WTC11 (cell line): Measurements from ENCODE around the gene PPP1CB. TPM values are rescaled to one million over a fixed set of nuclear protein-coding genes. Genes with fewer than 3 reads are reported as not detected.

ENCODE experiments used
- ATAC-seq: fragments of 200-7000 bp; cut with Tn5 transposase; 2 replicates; pipeline ENCODE4 v1.10.0; 2021; ENCODE audit warnings: mild to moderate bottlenecking, moderate library complexity
- CTCF ChIA-PET: fragments of 300-600 bp; sonication (Branson Sonifier 250); formaldehyde crosslinking; loops from one replicate; lab custom pipeline; 2021; ENCODE audit warnings: antibody characterized with exemption; lab: Charles Lee
- POLR2A ChIA-PET: fragments of 350-600 bp; sonication (Branson Sonifier 250); formaldehyde crosslinking; loops from one replicate; lab custom pipeline; 2021; ENCODE audit warnings: antibody characterized with exemption; lab: Charles Lee
- DNase-seq: peaks from one replicate; pipeline ENCODE4 v3.0.0; 2021; ENCODE audit warnings: low spot score
- H3K27ac Mint-ChIP-seq: 2 replicates; pipeline ENCODE4 v1.8.0; 2021; ENCODE audit warnings: mixed read lengths
- H3K27me3 Mint-ChIP-seq: 2 replicates; pipeline ENCODE4 v1.8.0; 2021; ENCODE audit warnings: low read depth, mild to moderate bottlenecking, moderate library complexity, mixed read lengths
- H3K36me3 Mint-ChIP-seq: 2 replicates; pipeline ENCODE4 v1.8.0; 2021; ENCODE audit warnings: mixed read lengths
- H3K4me1 Mint-ChIP-seq: 2 replicates; pipeline ENCODE4 v1.8.0; 2022; ENCODE audit warnings: mixed read lengths
- H3K4me3 Mint-ChIP-seq: 2 replicates; pipeline ENCODE4 v1.8.0; 2021; ENCODE audit warnings: mild to moderate bottlenecking, moderate library complexity, mixed read lengths
- H3K9me3 Mint-ChIP-seq: 2 replicates; pipeline ENCODE4 v1.8.0; 2021; ENCODE audit warnings: mixed read lengths
- CBFB ChIP-seq: sonication (generic); formaldehyde crosslinking; IDR thresholded peaks from 2 replicates; pipeline ENCODE4 v1.8.1; 2022; ENCODE audit warnings: mild to moderate bottlenecking, low read depth, missing genetic modification reagents
- ESRRA ChIP-seq: sonication (generic); formaldehyde crosslinking; IDR thresholded peaks from 2 replicates; pipeline ENCODE4 v1.8.1; 2022; ENCODE audit warnings: mild to moderate bottlenecking, missing genetic modification reagents, borderline replicate concordance
- GTF2I ChIP-seq: fragments of 250-450 bp; sonication (Bioruptor Pico); conservative IDR thresholded peaks from 2 replicates; pipeline ENCODE4 v1.4.0; 2021; ENCODE audit warnings: mild to moderate bottlenecking
- HMGA2 ChIP-seq: fragments of 250-450 bp; sonication (Bioruptor Pico); IDR thresholded peaks from 2 replicates; pipeline ENCODE4 v1.4.0; 2021; ENCODE audit warnings: mild to moderate bottlenecking, moderate library complexity
- KAT7 ChIP-seq: sonication (generic); formaldehyde crosslinking; IDR thresholded peaks from 2 replicates; pipeline ENCODE4 v1.8.1; 2023; ENCODE audit warnings: missing genetic modification reagents, mild to moderate bottlenecking, borderline replicate concordance
- MYBL2 ChIP-seq: sonication (generic); formaldehyde crosslinking; IDR thresholded peaks from 2 replicates; pipeline ENCODE4 v1.8.1; 2023; ENCODE audit warnings: mild to moderate bottlenecking, moderate library complexity, missing genetic modification reagents
- SMAD4 ChIP-seq: sonication (generic); formaldehyde crosslinking; IDR thresholded peaks from 2 replicates; pipeline ENCODE4 v1.8.0; 2022; ENCODE audit warnings: mild to moderate bottlenecking, missing genetic modification reagents
- TCF7 ChIP-seq: sonication (generic); formaldehyde crosslinking; IDR thresholded peaks from 2 replicates; pipeline ENCODE4 v1.8.0; 2022; ENCODE audit warnings: mild to moderate bottlenecking, low read depth, missing genetic modification reagents, moderate library complexity
- ZNF121 ChIP-seq: sonication (generic); formaldehyde crosslinking; IDR thresholded peaks from 2 replicates; pipeline ENCODE4 v1.8.0; 2023; ENCODE audit warnings: missing genetic modification reagents
- ZNF138 ChIP-seq: sonication (generic); formaldehyde crosslinking; conservative IDR thresholded peaks from 2 replicates; pipeline ENCODE4 v1.8.1; 2022; ENCODE audit warnings: mild to moderate bottlenecking, moderate library complexity, missing genetic modification reagents
- ZNF219 ChIP-seq: sonication (generic); formaldehyde crosslinking; IDR thresholded peaks from 2 replicates; pipeline ENCODE4 v1.8.0; 2023; ENCODE audit warnings: missing genetic modification reagents, mild to moderate bottlenecking, borderline replicate concordance
- ZNF396 ChIP-seq: fragments of 250-450 bp; sonication (Bioruptor Pico); IDR thresholded peaks from 2 replicates; pipeline ENCODE4 v1.8.0; 2021; ENCODE audit warnings: mild to moderate bottlenecking, moderate library complexity, borderline replicate concordance
- total RNA-seq: library from RNA; stranded (reverse); gene quantifications from 3 replicates; pipeline ENCODE4 v1.2.3, GENCODE V29; 2021
- TF ChIP-seq, protein P1 (sequence below): sonication (generic); formaldehyde crosslinking; IDR thresholded peaks from 2 replicates; pipeline ENCODE4 v1.8.1; 2023; ENCODE audit warnings: mild to moderate bottlenecking, missing genetic modification reagents, moderate library complexity
- TF ChIP-seq, protein P2 (sequence below): fragments of 250-450 bp; sonication (Bioruptor Pico); IDR thresholded peaks from 2 replicates; pipeline ENCODE4 v2.1.2; 2022; ENCODE audit warnings: mild to moderate bottlenecking, moderate library complexity
- TF ChIP-seq, protein P3 (sequence below): fragments of 250-450 bp; sonication (Bioruptor Pico); IDR thresholded peaks from 2 replicates; pipeline ENCODE4 v1.9.0; 2021; ENCODE audit warnings: mild to moderate bottlenecking, borderline replicate concordance
- TF ChIP-seq, protein P4 (sequence below): sonication (generic); formaldehyde crosslinking; conservative IDR thresholded peaks from 2 replicates; pipeline ENCODE4 v1.8.1; 2023; ENCODE audit warnings: mild to moderate bottlenecking, low read depth, missing genetic modification reagents, moderate library complexity
- TF ChIP-seq, protein P5 (sequence below): sonication (generic); formaldehyde crosslinking; IDR thresholded peaks from 2 replicates; pipeline ENCODE4 v1.8.0; 2023; ENCODE audit warnings: missing genetic modification reagents
- TF ChIP-seq, protein P6 (sequence below): sonication (generic); formaldehyde crosslinking; IDR thresholded peaks from 2 replicates; pipeline ENCODE4 v1.8.1; 2023; ENCODE audit warnings: mild to moderate bottlenecking, missing genetic modification reagents

PPP1CB gene
- total RNA-seq, 1 experiment from 2014 or later = 133 TPM

DNA sequence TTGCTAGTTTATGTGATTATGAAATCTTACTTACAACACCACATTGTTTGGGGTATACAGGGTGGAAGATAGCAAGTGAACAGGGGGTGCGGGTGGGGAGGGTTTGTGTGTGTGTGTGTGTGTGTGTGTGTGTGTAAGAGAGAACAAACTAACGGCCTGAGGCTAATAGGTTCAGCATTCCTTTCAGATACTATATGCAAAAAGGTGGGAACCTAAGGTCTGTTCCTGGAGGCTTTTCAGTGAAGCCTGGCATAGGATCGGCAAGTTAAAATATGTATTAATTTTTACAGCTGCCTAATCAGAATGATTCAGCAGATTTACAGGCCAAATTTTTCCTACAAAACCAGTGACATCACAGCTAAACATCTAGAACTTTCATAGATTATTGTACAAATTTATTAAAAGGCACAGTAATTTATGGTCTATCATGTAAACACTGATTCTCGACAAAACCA, 51.4 kb downstream of the PPP1CB start (continued):
- TF ChIP-seq, protein P1, sequence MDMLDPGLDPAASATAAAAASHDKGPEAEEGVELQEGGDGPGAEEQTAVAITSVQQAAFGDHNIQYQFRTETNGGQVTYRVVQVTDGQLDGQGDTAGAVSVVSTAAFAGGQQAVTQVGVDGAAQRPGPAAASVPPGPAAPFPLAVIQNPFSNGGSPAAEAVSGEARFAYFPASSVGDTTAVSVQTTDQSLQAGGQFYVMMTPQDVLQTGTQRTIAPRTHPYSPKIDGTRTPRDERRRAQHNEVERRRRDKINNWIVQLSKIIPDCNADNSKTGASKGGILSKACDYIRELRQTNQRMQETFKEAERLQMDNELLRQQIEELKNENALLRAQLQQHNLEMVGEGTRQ = no peak
- TF ChIP-seq, protein P2, sequence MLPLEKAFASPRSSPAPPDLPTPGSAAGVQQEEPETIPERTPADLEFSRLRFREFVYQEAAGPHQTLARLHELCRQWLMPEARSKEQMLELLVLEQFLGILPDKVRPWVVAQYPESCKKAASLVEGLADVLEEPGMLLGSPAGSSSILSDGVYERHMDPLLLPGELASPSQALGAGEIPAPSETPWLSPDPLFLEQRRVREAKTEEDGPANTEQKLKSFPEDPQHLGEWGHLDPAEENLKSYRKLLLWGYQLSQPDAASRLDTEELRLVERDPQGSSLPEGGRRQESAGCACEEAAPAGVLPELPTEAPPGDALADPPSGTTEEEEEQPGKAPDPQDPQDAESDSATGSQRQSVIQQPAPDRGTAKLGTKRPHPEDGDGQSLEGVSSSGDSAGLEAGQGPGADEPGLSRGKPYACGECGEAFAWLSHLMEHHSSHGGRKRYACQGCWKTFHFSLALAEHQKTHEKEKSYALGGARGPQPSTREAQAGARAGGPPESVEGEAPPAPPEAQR (CRISPR knock-in tag) = no peak
- TF ChIP-seq KAT7 (CRISPR knock-in tag) = no peak
- TF ChIP-seq ZNF396 = no peak
- TF ChIP-seq, protein P3, sequence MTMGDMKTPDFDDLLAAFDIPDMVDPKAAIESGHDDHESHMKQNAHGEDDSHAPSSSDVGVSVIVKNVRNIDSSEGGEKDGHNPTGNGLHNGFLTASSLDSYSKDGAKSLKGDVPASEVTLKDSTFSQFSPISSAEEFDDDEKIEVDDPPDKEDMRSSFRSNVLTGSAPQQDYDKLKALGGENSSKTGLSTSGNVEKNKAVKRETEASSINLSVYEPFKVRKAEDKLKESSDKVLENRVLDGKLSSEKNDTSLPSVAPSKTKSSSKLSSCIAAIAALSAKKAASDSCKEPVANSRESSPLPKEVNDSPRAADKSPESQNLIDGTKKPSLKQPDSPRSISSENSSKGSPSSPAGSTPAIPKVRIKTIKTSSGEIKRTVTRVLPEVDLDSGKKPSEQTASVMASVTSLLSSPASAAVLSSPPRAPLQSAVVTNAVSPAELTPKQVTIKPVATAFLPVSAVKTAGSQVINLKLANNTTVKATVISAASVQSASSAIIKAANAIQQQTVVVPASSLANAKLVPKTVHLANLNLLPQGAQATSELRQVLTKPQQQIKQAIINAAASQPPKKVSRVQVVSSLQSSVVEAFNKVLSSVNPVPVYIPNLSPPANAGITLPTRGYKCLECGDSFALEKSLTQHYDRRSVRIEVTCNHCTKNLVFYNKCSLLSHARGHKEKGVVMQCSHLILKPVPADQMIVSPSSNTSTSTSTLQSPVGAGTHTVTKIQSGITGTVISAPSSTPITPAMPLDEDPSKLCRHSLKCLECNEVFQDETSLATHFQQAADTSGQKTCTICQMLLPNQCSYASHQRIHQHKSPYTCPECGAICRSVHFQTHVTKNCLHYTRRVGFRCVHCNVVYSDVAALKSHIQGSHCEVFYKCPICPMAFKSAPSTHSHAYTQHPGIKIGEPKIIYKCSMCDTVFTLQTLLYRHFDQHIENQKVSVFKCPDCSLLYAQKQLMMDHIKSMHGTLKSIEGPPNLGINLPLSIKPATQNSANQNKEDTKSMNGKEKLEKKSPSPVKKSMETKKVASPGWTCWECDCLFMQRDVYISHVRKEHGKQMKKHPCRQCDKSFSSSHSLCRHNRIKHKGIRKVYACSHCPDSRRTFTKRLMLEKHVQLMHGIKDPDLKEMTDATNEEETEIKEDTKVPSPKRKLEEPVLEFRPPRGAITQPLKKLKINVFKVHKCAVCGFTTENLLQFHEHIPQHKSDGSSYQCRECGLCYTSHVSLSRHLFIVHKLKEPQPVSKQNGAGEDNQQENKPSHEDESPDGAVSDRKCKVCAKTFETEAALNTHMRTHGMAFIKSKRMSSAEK (CRISPR knock-in tag) = no peak
- TF ChIP-seq ZNF138 = no peak
- TF ChIP-seq TCF7 (CRISPR knock-in tag) = no peak

DNA sequence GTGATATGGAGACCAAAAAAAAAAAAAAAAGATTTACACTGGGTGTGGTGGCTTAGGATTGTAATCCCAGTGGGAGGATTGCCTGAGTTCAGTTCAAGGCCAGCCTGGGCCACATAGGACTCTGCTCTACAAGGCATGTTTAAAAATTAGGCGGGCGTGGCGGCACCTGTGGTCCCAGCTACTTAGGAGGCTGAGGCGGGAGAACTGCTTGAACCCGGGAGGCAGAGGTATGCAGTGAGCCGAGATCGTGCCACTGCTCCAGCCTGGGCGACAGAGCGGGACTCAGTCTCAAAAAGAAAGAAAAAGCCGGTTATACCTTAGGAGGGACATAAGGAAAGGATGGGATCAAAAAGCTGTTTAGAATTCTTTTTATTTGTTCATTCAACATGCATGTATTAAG, 58.3 kb downstream of the PPP1CB start:
- H3K27ac Mint-ChIP-seq = no peak overlapping the region
- peaks cover 4% of the 10 kb centered on the region for H3K9me3 Mint-ChIP-seq
- CTCF ChIA-PET = interaction anchor here (1.0 to 1.3 kb wide), 2 partner anchors 11 to 243 kb away, joined by 4 read pairs; no protein-coding TSS in a partner anchor
- no peak for TF ChIP-seq ESRRA
- TF ChIP-seq, all 79 proteins: peak for 0
- peaks cover 2% of the 10 kb centered on the region; the same call in 1 of the 2 replicates for H3K4me1 Mint-ChIP-seq
- peaks cover 45% of the 10 kb centered on the region for H3K27me3 Mint-ChIP-seq
- H3K4me3 Mint-ChIP-seq = peak overlapping the region; percentile 57
- ATAC-seq = no peak
- DNase-seq = no peak
- POLR2A ChIA-PET = interaction anchor here (0.7 kb wide), 1 partner anchor 34 kb away, joined by 4 read pairs; no protein-coding TSS in a partner anchor
- H3K36me3 Mint-ChIP-seq = peaks cover 11% of the 10 kb centered on the region

DNA sequence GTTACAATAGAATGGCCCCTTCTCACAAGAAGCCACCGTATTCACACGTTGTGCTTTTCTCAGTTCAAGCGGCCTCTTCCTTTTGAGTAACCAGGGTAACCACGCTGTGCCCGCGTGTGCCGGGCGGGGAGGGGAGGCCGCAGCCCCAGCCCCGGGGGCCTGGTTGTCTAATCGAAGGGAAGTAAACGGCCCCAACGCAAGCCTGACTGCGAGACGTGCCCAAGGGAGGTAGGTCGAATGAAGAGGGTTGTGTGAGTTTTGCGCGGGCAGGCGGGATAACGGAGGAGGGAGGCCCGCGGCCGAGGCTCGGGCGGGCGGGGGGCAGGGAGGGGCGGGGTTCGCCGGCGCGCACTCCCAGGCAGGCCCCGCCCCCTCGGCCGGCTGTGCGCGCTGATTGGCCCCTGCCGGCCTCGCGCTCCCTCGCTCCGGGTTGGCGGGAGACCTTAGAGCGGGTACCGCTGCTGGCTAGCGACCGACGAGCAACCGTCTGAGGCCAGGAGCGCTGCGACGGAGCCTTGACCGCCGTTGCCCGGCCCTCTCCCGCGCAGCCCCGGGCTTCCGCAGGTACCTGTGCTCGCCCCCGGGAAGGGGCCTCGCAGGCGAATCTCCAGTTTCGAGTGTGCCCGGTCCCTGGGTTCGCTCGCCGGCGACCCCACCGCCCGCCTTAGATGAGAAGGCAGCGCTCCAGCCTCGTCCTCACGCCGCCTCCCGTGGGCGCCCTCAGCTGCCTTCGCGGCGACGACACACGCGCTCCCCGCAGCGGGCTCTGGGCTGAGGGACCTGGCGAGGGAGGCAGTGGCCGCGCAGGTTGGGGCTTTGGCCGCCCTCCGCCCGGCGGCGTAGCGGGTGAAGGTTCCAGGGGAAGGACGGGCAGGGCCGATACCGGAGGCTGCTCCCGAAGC, 59.0 kb downstream of the PPP1CB start, which contains the start of gene SPDYA:
TSS of gene SPDYA (plus strand) at position 451 of the 902 bp plus-strand sequence. CDS start 5,181 bp downstream, outside the sequence.
- Mint-ChIP-seq H3K27ac (no peak within 1 kb of the TSS), H3K36me3 (peaks cover 9% of the 10 kb centered on the region), H3K27me3 (peaks cover 45% of the 10 kb centered on the region), H3K4me3 (peak within 1 kb of the TSS; percentile 57), H3K4me1 (peaks cover 2% of the 10 kb centered on the region; the same call in 1 of the 2 replicates), H3K9me3 (peaks cover 4% of the 10 kb centered on the region)
- DNase-seq (peak; percentile 88), ATAC-seq (peak; percentile 97)
- POLR2A ChIA-PET = interaction anchor here (0.8 kb wide), 1 partner anchor 59 kb away, joined by 3 read pairs; the partner anchor contains the start of gene PPP1CB
- CTCF ChIA-PET = interaction anchor here (0.6 to 1.4 kb wide), 3 partner anchors 59 to 244 kb away, joined by 4 to 11 read pairs (median 10); partner anchors contain the start of gene TRMT61B
- TF ChIP-seq, protein P4, sequence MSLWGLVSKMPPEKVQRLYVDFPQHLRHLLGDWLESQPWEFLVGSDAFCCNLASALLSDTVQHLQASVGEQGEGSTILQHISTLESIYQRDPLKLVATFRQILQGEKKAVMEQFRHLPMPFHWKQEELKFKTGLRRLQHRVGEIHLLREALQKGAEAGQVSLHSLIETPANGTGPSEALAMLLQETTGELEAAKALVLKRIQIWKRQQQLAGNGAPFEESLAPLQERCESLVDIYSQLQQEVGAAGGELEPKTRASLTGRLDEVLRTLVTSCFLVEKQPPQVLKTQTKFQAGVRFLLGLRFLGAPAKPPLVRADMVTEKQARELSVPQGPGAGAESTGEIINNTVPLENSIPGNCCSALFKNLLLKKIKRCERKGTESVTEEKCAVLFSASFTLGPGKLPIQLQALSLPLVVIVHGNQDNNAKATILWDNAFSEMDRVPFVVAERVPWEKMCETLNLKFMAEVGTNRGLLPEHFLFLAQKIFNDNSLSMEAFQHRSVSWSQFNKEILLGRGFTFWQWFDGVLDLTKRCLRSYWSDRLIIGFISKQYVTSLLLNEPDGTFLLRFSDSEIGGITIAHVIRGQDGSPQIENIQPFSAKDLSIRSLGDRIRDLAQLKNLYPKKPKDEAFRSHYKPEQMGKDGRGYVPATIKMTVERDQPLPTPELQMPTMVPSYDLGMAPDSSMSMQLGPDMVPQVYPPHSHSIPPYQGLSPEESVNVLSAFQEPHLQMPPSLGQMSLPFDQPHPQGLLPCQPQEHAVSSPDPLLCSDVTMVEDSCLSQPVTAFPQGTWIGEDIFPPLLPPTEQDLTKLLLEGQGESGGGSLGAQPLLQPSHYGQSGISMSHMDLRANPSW = no peak
- TF ChIP-seq MYBL2 (CRISPR knock-in tag) (peak; percentile 88), ZNF138 (peak; percentile 92), GTF2I (no peak), HMGA2 (no peak), SMAD4 (CRISPR knock-in tag) (peak; percentile 89), CBFB (CRISPR knock-in tag) (no peak), ZNF121 (CRISPR knock-in tag) (peak; percentile 5; the same call in 1 of the 2 replicates), ZNF219 (CRISPR knock-in tag) (peak; percentile 75; the same call in 1 of the 2 replicates)
- TF ChIP-seq, protein P1 = peak; percentile 7; the same call in 1 of the 2 replicates
- TF ChIP-seq, protein P5, sequence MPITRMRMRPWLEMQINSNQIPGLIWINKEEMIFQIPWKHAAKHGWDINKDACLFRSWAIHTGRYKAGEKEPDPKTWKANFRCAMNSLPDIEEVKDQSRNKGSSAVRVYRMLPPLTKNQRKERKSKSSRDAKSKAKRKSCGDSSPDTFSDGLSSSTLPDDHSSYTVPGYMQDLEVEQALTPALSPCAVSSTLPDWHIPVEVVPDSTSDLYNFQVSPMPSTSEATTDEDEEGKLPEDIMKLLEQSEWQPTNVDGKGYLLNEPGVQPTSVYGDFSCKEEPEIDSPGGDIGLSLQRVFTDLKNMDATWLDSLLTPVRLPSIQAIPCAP = peak; percentile 92; the same call in 1 of the 2 replicates
- TF ChIP-seq, protein P6, sequence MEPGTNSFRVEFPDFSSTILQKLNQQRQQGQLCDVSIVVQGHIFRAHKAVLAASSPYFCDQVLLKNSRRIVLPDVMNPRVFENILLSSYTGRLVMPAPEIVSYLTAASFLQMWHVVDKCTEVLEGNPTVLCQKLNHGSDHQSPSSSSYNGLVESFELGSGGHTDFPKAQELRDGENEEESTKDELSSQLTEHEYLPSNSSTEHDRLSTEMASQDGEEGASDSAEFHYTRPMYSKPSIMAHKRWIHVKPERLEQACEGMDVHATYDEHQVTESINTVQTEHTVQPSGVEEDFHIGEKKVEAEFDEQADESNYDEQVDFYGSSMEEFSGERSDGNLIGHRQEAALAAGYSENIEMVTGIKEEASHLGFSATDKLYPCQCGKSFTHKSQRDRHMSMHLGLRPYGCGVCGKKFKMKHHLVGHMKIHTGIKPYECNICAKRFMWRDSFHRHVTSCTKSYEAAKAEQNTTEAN (CRISPR knock-in tag) = peak; percentile 92
